Testis (tissue), 2 donors: ENCODE measurements around the gene PLXND1.

Experiments used
- CTCF ChIP-seq, 3 experiments: fragments of 450-650 bp in 2 of 3; fragments of 200-600 bp in 1 of 3; sonication (generic) in 1 of 3; IDR thresholded peaks; one replicate each; pipeline ENCODE4 v1.5.1; 2016 to 2019; ENCODE audit warnings: antibody characterized with exemption in 3 of 3, mild to moderate bottlenecking in 2 of 3, moderate library complexity in 1 of 3
- POLR2A ChIP-seq: fragments of 450-650 bp; IDR thresholded peaks from one replicate; pipeline ENCODE4 v1.6.1; 2017; ENCODE audit warnings: antibody characterized with exemption, mild to moderate bottlenecking, moderate library complexity

DNA sequence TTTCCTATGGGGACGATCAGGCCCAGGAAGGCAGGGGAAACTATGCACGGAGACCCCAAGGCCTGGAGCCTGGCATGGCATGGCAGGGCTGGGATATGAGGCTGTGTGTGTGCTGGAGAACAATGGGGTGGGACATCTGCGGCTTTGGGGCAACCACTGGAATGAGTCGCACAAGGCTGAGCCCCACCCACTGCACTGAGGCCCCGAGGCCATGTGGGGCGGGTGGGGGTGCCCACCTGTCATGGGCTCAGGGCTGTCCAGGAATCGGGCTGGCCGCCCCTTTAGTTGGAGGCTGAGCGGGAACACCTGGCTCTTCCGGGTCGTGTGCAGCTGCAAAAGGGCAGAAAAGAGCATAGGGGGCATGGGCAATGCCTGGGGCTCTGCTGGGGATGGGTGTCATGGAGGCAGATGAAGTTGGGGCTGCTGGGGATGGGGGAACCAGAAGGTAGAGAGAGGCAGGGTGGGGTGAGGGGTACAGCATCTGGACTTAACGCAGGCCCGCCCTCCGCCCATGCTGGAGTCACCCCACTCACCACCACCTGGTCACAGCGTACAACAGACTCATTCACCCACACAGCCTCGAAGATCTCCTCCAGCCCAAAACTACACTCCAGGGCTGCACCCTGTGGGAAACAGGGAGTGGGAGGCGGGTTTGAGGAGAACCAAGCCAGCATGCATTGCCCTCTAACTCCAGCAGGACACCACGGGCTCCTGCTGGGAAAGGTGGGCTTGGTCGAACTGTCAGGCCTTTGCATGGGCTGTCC is 31.1 kb downstream of the PLXND1 start:
- TF ChIP-seq CTCF (IDR thresholded peaks at IDR 0.05): no peak
- no peak for TF ChIP-seq POLR2A
